NCI-H1105 (cell line): ENCODE results near the gene GNG3.
A peak's percentile ranks its signal among the peaks of the same experiment; 100 is the strongest.
"Not testable (repeated sequence)": the region's sequence is repeated elsewhere in the genome, so short reads cannot be mapped to it uniquely, and the experiment has no call there.

ENCODE experiments used
- DNase-seq: peaks from one replicate; lab custom pipeline; 2025; lab: John Stamatoyannopoulos, UW

Gene GNG3

DNA sequence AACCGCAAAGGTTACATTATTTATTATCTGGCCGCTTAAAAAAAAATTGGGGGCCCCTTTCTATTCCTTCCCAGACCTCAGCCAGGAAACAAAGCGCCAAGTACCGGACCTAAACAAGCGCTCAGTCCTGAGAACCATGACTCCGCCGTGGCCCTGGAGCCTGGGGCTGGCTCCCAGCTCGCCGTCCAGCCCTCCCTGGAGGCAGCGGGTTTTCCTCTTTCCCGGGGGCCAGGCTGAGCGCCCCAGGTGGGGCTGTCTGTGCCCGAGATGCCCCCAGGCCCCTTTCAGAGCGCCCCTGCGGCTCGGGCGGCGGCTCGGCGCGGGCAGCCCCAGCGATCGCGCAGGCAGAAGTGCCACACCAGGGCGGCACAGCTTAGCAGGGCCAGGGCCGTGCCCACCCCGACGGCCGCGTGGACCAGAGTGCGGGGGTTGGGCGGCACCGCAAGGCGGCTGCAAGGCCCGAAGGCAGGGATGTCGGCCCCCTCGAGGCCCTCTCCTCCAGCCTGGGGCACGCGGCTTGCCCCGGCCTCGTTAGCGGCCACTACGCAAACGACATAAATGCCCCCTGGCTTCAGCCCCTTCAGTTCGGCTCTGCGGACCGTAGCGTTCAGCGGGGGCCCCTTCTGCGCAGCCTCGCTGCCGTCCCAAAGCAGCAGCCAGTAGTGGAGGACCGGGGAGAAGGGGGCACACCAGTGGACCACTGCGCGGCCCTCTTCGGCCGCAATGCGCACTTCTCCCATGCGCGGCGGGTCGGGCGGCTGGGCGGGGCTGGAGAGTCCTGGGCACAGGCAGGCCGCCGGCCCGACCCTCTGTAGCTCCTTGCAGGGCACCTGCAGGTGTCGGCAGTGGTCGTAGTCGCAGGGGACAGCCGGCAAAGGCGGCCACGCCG, 19.7 kb upstream of the GNG3 start:
- no peak for DNase-seq

DNA sequence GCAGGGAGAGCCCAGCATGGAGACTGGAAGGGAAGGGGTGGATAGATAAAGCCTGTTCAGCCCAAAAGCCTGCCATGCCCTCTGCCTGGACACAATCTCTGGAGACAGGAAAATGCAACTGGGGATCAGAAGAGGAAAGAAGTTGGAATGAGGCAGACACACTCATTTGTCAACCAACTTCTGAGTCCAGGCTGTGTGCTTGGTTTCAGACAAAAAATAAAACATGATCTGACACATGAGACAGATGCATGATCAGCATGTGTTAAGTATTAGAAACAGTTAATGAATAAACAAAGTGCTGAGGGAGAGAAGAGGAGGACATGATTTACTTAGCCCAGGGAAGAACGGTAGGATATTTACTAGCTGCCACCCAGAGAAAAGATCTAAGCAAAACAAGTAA, 19.0 kb upstream of the GNG3 start:
- no peak for DNase-seq

DNA sequence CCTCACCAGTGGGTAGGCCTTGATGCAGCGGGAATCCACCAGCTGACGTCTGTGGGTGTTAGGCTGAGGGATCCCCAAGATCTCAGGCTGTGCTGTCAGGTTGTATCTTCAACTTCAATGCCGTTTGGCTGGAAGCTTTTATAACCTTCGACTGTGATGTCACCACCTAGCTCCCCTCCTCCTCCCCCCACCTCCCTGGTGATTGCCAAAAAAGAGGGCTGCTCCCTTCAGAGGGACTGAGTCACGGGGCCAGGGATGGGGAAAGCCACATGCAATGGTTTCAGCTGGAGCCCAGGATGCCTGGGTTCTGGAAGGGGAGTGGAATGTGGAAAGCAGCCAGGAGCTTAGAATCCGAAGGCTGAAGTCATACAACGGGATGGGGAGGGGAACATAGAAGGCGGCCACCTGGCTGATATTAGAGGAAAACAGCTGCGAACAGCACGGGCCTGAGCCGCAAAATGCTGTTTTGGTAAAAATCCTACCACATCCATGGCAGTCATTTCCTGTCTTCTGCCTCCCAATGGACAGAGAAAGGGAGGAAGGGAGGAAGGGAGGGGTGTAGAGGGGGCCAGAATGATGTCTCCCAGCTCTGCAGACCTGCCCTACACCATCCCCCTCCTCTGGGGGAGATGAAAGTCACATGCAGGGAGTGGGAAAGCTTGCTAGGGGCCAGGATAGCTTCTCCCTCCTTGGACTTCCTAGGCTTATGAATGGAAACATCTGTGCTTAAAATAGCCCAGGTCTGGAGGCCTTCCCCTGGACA, 17.9 kb upstream of the GNG3 start, which contains the start of gene LRRN4CL:
Gene LRRN4CL (minus strand): TSS at position 110 of the 763 bp plus-strand sequence. CDS start 1,022 bp downstream, outside the sequence.
- no peak for DNase-seq

DNA sequence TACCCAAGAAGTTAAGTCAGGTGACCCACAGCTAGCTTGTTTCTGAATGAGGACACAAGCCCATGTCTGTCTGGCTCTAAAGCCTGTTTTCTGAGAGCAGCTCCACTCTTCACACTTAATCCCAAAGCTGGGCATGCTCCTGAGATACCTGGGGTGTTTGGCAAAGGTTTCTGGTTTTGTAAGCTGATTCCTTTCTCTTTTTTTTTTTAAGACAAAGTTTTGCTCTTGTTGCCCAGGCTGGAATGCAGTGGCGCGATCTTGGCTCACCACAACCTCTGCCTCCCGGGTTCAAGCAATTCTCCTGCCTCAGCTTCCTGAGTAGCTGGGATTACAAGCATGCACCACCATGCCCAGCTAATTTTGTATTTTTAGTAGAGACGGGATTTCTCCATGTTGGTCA, 13.9 kb upstream of the GNG3 start:
- not testable (repeated sequence) for DNase-seq

DNA sequence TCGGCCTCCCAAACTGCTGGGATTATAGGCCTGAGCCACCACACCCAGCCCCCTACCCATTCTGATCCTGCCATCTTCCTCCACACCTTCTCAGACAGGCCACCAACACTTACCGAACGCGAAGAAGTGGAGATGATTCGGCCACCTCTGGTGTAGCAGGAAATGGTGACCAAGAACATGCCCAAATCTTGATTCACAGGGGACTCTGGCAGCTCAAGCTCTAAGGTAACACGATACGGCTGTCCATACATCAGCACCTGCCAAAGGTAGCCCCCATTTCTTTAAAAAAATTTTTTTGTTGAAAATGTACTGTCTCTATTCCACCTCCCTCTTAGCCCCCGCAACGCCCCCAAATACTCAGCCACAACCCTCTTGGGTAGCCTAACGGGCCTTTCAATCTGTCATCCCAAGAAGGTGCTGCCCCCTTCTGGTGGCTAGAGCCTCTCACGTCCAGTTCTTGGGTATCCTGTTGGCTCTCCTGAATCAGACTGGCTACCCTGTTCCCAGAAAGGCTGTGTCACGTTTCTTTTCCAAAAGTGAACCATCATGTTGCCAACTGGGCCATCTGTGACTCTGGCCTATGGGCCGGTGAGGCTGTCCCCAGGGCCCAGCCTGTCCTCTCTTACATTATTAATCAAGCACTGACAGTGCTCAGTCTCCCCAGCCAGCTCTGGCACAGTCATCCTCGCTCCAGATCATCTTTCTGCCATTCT, 12.9 kb upstream of the GNG3 start:
- peak; percentile 57 for DNase-seq

DNA sequence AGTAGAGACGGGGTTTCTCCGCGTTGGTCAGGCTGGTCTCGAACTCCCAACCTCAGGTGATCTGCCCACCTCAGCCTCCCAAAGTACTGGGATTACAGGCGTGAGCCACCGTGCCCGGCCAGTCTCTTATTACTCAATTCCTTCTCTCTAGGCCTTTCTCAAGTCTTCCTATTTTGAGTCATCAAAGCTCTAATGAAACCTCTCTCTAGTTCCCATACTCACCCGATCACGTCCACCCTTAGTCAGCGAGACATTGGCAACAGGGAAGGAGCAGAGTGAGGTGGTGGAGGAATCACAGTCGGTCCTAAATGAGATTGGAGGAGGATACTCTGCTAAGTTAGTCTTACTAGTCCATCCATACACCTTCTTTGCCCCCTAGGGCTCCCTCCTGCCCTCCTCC, 5.2 kb upstream of the GNG3 start:
- no peak for DNase-seq

DNA sequence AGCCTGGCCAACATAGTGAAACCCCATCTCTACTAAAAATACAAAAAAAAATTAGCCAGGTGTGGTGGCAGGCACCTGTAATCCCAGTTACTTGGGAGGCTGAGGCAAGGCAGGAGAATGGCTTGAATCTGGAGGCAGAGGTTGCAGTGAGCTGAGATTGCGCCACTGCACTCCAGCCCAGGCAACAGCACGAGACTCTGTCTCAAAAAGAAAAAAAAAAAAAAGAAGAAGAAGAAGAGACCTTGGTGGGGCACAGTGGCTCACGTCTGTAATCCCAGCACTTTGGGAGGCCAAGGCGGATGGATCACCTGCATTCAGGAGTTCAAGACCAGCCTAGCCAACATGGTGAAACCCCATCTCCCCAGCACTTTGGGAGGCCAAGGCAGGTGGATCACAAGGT, 3.6 kb upstream of the GNG3 start:
- not testable (repeated sequence) for DNase-seq

DNA sequence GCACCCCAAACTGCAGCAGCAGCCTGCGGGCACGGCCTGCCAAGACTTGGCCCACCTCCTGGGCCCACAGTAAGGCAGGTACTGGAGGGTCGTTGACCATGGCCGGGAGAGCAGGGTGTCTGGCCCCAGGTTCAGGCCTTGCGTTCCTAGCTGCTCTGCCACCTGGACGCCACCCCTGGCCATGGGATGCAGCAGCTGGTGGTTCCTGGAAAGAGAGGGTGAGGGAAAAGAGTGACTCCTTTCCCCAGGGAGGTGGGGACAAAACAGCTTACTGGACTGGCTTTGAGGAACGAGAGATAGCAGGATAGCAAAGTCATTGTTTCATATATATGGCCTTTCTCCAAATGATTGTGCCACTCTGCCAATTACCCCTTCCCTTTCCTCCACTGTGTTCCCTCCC, 2.1 kb upstream of the GNG3 start:
- peak; percentile 24 for DNase-seq

DNA sequence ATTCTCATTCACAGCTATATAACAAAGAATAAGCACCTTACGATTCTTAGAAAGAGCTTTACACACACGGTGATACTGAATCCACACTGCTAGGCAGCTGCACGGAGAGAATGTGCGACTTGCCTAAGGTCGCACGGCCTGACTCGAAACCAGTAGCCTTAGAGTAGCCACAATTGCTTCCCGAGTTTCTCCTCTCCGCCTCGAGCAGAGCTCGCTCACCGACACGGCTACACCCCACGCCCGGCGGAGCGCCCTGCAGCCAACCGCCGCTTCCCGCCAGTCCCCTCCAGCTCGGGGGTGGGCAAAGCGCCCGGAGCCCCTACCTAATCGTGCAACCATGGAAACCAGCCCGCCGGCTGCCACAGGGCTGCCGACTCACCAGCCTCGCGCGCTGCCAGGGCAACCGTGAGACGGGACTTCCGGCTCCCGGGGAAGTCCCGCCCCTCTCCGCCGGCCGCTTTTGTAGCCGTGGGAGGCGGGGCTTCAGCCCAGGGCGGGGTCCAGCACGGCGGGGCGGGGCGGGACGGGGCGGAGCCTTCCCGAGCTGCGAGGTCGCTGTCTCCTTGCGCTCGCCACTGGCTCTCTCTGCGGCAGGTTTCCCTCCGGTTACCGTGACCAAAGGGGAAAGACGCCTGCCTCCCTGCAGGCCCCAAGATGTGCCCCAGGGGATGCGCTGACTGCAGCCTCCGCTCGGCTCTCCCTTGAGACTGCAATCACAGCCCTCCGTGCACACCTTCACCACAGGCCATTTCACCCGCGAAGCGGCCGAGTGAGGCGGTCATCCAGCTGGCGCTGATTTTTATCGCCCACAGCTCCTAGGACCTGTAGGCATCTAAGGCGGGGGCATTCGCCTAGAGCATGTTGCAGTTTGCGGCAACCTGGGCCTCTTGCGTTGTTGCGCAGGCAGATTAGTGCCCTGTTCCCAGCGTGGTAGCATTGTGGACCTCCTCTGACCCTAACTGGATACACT, 1.3 kb upstream of the GNG3 start:
- DNase-seq = peak; percentile 97

DNA sequence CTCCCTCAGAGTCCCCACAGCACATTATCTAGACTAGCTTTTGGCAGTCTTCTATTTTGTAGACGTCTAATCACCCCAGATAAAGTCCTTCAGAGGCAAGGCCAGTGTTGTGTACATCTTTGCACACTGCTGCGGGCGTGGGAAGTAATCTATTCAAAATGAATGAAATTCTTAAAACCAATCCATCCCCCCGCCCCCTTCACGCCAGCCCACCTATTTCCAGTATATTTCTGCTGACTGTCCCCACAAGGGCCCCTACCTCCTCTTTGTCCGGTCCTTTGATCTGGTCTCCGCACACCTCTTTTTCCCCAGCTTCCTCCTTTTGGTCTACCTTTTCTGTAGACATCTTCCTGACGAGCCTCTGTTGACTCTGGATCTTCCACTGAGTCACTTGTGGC, 627 bp upstream of the GNG3 start:
- no peak for DNase-seq

DNA sequence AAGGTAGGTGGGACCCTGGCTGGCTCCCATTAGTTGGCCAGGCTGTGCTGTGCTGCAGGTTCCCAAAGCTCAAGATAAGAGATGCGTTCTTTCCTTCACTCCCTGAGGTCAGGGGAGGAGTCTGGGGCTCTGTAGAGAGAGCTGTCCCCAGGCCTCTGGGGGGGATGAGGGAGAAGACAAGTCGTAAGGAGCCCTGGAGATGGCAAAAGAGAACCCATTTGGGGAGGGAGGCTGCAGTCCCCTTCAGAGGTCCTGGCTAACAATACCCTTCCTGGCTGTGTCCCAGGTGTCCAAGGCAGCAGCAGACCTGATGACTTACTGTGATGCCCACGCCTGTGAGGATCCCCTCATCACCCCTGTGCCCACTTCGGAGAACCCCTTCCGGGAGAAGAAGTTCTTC, 916 bp downstream of the GNG3 start:
- no peak for DNase-seq

DNA sequence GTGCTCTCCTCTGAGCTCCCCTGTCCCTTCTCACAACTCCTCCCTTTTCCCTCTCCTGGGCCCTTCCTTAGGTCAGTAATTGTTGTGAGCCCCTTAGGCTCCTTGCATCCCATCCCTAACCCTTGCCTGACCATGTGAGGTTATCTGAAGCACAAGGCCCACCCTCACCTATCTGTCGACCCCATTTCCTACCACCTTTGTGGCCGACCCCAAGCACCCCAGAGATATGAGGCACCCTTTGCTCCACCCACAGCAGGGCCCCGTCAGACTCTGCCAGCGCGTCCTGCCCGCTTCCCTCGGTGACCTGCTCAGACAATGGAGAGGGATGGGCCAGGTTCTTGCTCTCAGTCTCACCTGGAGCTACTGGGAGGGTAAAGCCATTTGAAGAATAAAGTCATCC, 1.3 kb downstream of the GNG3 start:
- peak; percentile 71 for DNase-seq

DNA sequence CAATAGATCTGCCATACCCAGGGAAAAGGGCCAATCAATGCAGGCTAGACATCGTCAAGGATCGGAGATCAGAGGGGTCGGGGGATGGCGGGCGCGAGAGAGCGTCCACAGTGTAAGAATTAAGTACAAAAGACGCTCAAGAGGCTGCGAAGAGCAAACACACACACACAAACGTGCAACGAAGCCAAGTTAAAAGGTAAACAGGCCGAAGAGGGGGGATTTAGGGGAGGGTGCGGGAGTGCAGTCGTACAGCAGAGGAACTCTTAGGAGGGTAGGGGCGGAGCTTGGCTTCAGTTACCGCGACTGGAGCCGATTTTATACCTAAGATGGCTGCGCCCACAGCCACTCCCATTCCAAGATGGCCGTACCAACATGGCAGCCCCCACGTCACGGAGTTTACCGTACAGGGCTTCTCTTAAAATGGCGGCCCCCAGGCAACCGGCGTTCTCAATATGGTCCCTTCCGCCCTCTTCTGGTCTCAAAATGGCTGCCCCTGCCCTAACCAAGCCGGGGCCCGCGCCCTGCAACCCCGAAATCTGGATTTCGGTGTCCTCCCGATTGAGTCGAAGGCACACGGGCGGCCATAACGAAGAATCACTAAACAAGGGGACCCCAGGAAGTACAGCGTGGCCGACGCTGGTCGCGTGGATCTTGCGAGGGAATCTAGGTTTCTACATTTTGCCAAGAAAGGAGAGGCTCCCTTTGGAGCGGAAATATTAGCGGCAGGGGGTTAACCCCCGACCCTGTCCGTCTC, 1.9 kb downstream of the GNG3 start:
- peak; percentile 99 for DNase-seq

DNA sequence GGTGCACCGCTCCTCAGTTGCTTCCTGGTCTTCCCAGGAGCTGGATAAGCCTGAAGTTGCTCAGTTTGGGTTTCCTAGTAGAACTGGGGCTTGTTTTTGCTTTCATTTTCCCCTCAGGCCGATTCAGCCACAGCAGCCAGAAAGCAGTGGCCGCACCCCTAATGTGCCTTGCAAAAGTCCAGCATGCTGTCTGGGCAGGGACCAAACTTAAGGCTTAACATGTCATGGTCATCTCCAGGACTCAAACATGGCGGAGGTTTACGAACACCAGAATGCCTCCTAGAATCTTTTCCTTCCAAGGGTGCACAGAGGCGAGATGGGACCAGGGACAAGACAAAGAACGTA, 2.5 kb downstream of the GNG3 start:
- DNase-seq = peak; percentile 59

DNA sequence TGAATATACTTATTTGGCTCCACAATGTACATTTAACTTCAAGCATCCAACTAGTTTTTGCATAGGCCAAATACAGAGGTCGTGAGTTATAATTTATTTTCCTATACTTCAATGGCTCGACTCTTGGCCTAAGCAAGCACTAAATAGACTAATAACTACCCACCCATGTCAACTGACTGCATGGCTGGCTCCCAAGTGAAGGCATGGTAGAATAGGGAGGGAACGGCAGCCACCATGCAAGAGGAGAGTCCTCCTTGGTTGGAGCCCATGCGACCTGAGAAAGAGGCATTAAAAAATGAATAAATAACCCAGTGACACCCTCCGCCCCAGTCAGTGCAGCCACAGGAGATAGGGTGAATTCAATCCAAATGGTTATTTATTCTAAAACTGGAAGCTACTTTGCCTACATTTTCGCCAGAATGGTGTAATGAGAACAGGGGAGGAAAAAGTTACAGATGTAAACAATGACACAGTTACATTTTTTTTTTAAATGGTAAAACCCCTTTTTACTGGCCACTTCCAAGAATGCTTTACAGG, 4.9 kb downstream of the GNG3 start:
- DNase-seq = no peak

DNA sequence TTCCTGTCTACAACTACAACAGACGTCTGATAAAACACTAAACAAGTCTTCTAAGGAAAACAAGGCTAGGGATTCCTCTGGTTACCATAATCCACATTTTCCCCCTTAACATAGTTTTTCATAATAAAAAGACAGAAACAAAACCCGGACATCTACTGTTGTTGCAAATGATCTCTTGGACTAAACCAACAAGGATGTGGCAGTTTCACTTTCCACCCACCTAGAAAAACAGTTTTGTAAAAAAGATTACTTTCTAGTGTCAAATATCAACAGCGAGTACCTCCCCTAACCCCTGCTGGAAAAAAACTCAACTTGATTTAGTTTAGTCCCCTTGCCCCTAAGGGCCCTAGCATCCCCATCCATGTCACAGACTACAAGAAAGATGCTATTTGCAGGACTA, 5.4 kb downstream of the GNG3 start:
- no peak for DNase-seq

DNA sequence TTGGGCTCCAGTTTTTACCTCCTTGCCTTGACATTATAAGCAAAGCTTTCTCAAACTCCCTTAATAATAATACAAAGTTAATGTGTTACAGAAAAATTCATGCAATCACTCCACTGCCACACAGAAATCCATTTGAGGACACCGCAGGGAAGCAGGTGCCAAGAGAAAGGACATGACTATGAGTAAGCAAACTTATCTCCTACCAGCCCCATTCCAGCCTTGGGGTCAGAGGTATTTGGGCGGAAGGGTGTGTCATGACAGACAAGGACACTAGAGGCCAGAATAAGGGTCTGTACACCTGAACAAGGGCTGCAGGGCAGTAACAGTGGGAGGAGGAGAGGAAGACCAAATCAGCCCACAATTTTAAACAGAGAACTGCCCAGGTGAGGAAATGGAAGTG, 5.9 kb downstream of the GNG3 start:
- DNase-seq = no peak

DNA sequence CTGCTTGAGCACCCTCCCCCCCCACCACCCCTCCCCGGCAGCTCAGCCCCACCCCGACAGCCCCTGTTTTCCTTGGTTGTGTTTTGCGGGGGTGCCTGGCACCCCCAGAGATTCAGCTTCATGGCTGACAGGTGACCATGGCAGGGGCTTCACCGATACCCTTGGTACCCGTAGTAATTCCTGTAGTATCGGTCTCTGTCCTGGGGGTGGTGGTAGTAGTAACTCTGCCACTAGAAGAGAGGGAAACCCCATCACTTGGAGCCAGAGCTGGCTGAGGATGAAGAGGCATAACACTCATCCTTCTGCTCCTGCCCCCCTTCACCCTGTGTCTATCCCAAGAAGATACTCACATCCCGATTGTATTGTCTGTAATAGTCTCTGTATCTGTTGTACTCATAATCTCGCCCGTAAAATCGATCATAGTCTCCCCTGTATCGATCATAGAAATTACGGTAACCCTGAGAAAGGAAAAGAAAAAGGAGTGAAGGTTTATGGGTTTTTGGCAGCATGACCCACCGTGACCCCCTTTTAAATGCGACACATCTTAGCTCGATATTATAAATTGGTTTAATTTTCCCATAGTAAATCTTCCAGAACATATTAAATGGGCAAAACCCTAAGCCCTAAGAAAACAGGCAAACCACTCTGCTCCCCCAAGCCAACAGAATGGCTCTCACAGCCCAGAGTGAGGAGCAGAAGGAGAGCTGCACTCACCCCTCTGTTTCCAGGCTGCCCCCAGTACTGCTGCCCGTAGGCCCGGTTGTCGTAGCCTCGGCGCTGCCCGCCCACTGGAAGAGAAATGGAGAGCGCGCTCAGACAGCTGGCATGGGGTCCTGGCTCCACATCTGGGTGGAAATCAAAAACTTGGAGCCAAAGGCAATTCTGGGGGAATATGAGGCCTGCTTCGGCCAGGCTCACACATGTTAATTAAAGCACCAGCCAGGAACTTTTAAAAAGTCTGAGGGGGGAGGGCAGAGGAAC, 8.0 kb downstream of the GNG3 start:
- DNase-seq = no peak

DNA sequence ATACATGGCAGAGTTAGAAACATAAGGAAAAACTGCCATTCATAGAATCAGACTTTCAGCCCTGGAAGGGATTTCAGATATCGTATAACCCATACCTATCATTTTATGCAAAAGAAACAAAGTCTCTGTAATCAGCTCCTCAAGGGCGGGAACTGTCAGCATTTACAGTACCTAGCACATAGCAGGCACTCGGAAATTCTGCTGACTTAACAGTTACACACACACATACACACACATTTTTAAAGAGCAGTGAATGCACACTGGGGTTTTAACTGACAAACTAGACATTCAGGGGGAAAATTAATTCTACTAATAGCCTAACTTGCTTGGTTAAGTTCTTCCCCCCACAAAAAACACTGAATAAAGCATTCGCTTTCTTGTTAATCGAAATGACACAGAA, 8.7 kb downstream of the GNG3 start:
- DNase-seq = no peak
